K562 (cell line): ENCODE measurements around the gene MRPL40. TPM values are rescaled to one million over a fixed set of nuclear protein-coding genes. Genes with fewer than 3 reads are reported as not detected.

Experiments
- CHD7 ChIP-seq: fragments of 200-600 bp; sonication (generic); IDR thresholded peaks from one replicate; pipeline ENCODE4 v1.6.1; 2012; ENCODE audit warnings: mild to moderate bottlenecking, low read depth, low read length, inconsistent platforms
- polyA plus RNA-seq, 8 experiments: library from polyadenylated mRNA; depleted of rRNA in 4 of 8; stranded (reverse) in 5 of 8; unstranded in 3 of 8; fragments of >200 nt; fragmentation: Nextera tagmentation in 2 of 8; fragmentation: Illumina TruSeq in 1 of 8; extraction: Ambion mirVana in 2 of 8; extraction: Trizol in 1 of 8; gene quantifications; 2 replicates each; pipeline versions ENCODE4 v1.2.1 to v1.2.3, GENCODE V29; 2011 to 2014; ENCODE audit warnings: inconsistent platforms in 1 of 8, missing spikeins in 1 of 8
- total RNA-seq, 7 experiments: library from RNA; depleted of rRNA in 6 of 7; stranded (reverse); fragments of >200 nt in 6 of 7; fragmentation: Illumina TruSeq in 2 of 7; extraction: Trizol in 2 of 7; gene quantifications; 2 replicates each; pipeline versions ENCODE4 v1.2.1 to v1.2.3, GENCODE V29; 2011 to 2021; ENCODE audit warnings: low replicate concordance in 1 of 7
- TF ChIP-seq, protein P1 (sequence below), 2 experiments: fragments of 450-650 bp in 1 of 2; sonication (generic) in 1 of 2; formaldehyde crosslinking in 1 of 2; IDR thresholded peaks; 2 replicates each; pipeline versions ENCODE4 v1.7.1 to v1.9.0; 2016 to 2022; ENCODE audit warnings: inconsistent platforms in 1 of 2, mild to moderate bottlenecking in 1 of 2, missing genetic modification reagents in 1 of 2
- TF ChIP-seq, protein P2 (sequence below): fragments of 450-650 bp; formaldehyde crosslinking; IDR thresholded peaks from 2 replicates; pipeline ENCODE4 v1.4.0; 2020; ENCODE audit warnings: mild to moderate bottlenecking, mixed read lengths

MRPL40 gene
- total and polyA plus RNA-seq, 9 of the 15 experiments (the other 6 are each of a cell fraction or from before 2014, with no cell fraction given), result 132 to 652 (median 208) TPM

DNA sequence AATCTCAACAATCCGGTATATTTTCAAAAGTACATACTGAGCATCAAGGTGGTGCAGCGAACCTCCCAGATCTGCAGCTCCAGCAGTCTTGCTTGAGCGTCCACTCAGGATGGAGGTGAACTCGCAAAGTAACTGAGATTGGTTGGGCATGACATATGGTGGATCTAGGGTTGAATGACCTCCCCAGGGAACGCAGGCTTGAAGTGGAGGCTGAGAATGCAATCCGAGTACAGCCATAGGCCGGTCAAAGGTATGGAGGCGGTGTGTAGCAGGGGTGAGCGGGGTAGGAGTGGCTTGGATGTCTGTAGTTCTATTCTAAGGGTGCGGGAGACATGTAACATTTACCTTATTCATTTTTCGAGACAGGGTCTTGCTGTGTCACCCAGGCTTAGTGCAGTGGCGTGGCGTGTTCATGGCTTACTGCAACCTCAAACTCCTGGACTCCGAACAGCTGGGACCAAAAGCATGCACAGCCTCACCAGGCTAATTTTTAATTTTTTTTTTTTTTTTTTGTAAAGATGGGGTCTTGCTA is 15.8 kb downstream of the MRPL40 start (continued):
- TF ChIP-seq CHD7, result peak; percentile 59
- TF ChIP-seq, protein P1, sequence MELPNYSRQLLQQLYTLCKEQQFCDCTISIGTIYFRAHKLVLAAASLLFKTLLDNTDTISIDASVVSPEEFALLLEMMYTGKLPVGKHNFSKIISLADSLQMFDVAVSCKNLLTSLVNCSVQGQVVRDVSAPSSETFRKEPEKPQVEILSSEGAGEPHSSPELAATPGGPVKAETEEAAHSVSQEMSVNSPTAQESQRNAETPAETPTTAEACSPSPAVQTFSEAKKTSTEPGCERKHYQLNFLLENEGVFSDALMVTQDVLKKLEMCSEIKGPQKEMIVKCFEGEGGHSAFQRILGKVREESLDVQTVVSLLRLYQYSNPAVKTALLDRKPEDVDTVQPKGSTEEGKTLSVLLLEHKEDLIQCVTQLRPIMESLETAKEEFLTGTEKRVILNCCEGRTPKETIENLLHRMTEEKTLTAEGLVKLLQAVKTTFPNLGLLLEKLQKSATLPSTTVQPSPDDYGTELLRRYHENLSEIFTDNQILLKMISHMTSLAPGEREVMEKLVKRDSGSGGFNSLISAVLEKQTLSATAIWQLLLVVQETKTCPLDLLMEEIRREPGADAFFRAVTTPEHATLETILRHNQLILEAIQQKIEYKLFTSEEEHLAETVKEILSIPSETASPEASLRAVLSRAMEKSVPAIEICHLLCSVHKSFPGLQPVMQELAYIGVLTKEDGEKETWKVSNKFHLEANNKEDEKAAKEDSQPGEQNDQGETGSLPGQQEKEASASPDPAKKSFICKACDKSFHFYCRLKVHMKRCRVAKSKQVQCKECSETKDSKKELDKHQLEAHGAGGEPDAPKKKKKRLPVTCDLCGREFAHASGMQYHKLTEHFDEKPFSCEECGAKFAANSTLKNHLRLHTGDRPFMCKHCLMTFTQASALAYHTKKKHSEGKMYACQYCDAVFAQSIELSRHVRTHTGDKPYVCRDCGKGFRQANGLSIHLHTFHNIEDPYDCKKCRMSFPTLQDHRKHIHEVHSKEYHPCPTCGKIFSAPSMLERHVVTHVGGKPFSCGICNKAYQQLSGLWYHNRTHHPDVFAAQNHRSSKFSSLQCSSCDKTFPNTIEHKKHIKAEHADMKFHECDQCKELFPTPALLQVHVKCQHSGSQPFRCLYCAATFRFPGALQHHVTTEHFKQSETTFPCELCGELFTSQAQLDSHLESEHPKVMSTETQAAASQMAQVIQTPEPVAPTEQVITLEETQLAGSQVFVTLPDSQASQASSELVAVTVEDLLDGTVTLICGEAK (IDR thresholded peaks at IDR 0.05), result peak; percentile 72; the same call in 1 of the 2 replicates
- TF ChIP-seq, protein P1 (CRISPR knock-in tag; IDR thresholded peaks at IDR 0.05), result no peak
- TF ChIP-seq, protein P2, sequence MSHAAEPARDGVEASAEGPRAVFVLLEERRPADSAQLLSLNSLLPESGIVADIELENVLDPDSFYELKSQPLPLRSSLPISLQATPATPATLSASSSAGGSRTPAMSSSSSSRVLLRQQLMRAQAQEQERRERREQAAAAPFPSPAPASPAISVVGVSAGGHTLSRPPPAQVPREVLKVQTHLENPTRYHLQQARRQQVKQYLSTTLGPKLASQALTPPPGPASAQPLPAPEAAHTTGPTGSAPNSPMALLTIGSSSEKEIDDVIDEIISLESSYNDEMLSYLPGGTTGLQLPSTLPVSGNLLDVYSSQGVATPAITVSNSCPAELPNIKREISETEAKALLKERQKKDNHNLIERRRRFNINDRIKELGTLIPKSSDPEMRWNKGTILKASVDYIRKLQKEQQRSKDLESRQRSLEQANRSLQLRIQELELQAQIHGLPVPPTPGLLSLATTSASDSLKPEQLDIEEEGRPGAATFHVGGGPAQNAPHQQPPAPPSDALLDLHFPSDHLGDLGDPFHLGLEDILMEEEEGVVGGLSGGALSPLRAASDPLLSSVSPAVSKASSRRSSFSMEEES (CRISPR knock-in tag), result no peak
